A549 (cell line): ENCODE results near the gene ZFP69.

Source experiments
- BHLHE40 ChIP-seq: IDR thresholded peaks from 2 replicates; pipeline ENCODE4 v1.6.1; 2012; ENCODE audit warnings: low read depth, low read length, inconsistent platforms
- CTCF ChIP-seq: fragments of >200 bp; sonication (Bioruptor Twin); formaldehyde crosslinking; IDR thresholded peaks from 3 replicates; pipeline ENCODE4 v1.5.1; 2016
- EP300 ChIP-seq, 2 experiments: fragments of >200 bp; sonication (Bioruptor Twin); formaldehyde crosslinking; IDR thresholded peaks; 2 replicates in 1 of 2; 3 replicates in 1 of 2; pipeline ENCODE4 v1.6.1; 2016 to 2017
- ESRRA ChIP-seq: fragments of 150-350 bp; IDR thresholded peaks from 2 replicates; pipeline ENCODE4 v1.6.1; 2014; ENCODE audit warnings: mild to moderate bottlenecking, low read length, borderline replicate concordance
- HEYL ChIP-seq: fragments of 250-450 bp; sonication (Bioruptor Pico); IDR thresholded peaks from 2 replicates; pipeline ENCODE4 v1.8.0; 2021; ENCODE audit warnings: mild to moderate bottlenecking, moderate library complexity
- KDM1A ChIP-seq: fragments of 200-600 bp; sonication (generic); IDR thresholded peaks from 2 replicates; pipeline ENCODE4 v1.6.1; 2016; ENCODE audit warnings: low read depth, mild to moderate bottlenecking
- MYC ChIP-seq: IDR thresholded peaks from 2 replicates; pipeline ENCODE4 v1.6.1; 2012; ENCODE audit warnings: mild to moderate bottlenecking, inconsistent platforms, low read length, improper control_type of control experiment, borderline replicate concordance
- NFE2L2 ChIP-seq: fragments of 150-350 bp; conservative IDR thresholded peaks from 2 replicates; pipeline ENCODE4 v1.6.1; 2014; ENCODE audit warnings: low read length
- POLR2A ChIP-seq: IDR thresholded peaks from 2 replicates; pipeline ENCODE4 v1.6.1; 2012; ENCODE audit warnings: mild to moderate bottlenecking, low read length
- RFX5 ChIP-seq: fragments of 450-650 bp; IDR thresholded peaks from 2 replicates; pipeline ENCODE4 v1.7.1; 2014; ENCODE audit warnings: antibody characterized with exemption, mild to moderate bottlenecking, moderate library complexity

- no peak for TF ChIP-seq CTCF
- TF ChIP-seq RFX5: no peak
- TF ChIP-seq POLR2A: no peak
- no peak for TF ChIP-seq HEYL (CRISPR knock-in tag)
- TF ChIP-seq NFE2L2: no peak
- no peak for TF ChIP-seq ESRRA
- no peak for TF ChIP-seq KDM1A
- TF ChIP-seq EP300 (IDR thresholded peaks at IDR 0.05): no peak
- no peak for TF ChIP-seq MYC
- no peak for TF ChIP-seq BHLHE40
Measured at GRCh38 chr1:40532062-40532389, 54.9 kb downstream of the ZFP69 start.
